ENCODE measurements around the gene RPUSD4.
A peak's percentile ranks its signal among the peaks of the same experiment; 100 is the strongest.

Gene RPUSD4

DNA sequence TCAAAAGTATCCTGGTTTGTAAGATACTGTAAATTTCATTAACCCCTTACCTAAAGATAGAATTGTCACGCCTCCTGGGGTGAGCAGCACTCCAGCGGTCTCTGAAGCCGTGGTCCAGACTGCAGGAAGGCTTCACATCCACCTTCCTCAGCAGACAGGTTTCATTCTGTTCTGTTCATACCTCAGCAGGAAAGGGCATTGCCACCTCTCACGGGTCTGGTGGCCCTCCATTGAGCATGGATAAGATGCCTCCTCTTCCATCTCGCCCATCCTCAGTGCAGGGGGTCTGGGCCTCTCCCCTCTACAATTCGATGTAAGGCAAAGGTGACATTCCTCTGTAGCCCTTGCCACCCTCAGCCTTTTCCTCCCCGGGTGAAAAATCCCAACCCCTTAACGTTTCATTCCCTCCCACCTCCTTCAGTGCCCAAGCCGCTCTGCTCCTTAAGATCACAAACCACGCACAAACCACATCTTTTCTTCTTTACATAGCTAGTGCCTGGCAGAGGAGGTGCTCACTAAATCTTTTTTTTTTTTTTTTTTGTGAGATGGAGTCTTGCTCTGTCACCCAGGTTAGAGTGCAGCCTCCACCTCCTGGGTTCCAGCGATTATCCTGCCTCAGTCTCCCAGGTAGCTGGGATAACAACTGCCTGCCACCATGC, 28.5 kb downstream of the RPUSD4 start:
- no peak for DNase-seq (ENCODE audit: low spot score)

DNA sequence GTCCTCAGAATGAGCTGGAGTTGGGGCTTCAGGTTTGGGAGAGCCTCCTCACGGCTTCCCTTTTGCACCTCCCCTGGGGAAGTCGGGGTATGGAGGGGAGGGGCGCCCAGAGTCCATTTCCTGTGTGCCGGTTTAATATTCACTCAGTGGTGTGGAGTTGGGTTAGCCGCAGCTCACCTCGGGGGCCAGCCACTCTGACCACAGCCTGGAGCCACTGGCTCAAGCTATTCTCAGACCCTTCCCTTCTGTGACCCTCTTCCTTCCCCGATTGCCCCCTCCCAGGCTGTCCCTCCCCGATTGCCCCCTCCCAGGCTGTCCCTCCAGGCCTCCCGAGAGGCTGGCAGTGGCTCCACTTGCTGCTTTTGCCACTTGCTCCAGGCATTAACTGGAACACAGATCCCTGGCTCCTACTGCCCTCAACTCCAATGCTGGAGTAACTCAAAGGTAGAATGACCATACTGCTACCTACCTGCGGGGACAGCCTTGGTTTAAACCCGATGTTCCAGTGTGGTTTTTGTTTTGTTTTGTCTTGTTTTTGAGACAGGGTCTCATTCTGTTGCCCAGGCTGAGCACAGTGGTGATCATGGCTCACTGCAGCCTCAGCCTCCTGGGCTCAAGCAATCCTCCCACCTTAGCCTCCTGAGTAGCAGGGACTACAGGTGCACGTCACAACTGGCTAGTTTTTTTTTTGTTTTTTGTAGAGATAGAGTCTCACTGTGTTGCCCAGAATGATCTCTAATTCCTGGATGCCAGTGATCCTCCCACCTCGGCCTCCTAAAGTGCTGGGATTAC, 29.3 kb downstream of the RPUSD4 start:
- DNase-seq (ENCODE audit: low spot score) = no peak

DNA sequence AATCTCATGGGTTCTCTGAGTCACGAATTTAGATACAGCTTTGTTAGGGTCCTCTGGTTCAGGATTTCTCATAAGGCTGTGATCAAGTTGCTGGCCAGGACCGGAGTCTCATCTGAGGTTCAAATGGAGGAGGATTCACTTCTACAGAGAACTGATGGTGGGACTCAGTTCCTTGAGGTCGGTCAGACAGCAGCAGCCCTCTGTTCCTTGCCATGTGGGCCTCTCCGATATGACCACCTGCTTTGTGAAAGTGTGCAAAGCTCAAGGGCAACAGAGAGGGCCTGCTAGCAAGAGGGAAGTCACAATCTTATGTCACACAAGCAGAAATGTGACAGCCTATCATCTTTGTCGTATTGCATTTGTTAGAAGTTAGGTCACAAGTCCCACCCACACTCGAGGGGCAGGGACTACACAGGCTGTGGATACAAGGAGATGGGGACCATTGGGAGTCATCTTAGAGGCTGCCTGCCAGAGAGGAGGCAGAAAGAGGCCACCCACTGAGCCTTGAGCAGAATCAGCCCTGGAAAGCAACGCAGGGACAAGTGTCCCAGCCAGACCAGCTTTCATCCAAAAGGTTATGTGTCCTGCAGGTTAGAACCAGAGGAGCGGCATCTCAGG, 34.5 kb downstream of the RPUSD4 start:
- DNase-seq (ENCODE audit: low spot score) = no peak

DNA sequence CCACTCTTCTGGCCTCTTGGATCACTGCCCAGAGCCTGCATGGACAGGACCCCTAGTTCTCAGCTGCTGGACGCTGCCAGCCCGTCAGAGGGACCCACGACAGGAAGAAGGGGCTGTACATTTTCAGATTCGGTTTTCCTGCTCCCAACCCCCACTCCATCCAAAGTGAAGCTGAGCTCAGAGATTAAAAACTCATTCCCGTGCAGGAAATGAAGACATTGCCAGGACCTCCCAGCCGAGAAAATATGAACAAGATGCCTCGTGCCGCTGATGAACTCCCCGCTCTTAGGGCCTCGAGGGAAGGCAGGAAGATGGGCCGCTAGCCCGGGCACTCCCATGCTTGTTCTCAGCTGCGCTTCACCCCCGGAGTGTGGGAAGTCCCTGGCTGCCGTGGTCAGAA, 36.1 kb downstream of the RPUSD4 start:
- peak; percentile 38 for DNase-seq (ENCODE audit: low spot score)

DNA sequence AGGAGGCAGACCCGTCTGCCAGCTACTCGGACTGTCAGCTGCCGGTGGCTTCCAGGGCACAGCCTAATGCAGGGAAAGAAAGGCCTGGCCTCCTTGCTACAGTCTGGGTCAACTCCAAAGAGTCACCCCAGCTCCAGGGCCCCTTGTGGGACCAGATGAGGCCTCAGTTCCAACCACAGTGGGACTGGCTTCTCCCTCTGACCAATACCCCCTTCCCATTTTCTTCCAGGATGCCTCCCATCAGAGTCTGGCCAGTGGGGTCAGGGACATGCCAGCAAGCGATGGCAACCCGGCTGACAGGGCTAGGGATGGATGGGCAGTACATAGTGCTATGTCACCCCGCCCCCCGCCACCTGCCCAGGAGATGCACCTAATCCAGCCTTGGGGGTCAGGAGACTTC, 36.6 kb downstream of the RPUSD4 start:
- no peak for DNase-seq (ENCODE audit: low spot score)

DNA sequence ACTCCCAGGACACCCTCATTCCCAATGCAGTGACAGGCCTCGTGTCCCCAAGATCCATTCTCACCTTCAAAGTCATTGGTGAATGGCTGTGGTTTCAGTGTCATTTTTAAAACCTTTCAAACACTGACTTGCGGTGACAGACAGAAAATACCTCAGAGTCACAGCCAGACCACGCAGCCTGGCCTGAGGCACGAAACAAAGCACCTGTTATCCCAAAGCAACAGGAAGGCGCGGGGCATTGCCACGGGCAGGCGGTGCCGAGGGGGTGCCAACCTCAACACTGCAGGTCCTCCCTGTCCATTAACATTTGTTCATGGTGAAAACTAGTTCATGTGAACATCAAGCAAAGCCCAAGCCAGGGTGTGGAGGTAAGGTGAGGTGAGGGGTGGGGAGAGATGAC, 38.2 kb downstream of the RPUSD4 start:
- no peak for DNase-seq (ENCODE audit: low spot score)

DNA sequence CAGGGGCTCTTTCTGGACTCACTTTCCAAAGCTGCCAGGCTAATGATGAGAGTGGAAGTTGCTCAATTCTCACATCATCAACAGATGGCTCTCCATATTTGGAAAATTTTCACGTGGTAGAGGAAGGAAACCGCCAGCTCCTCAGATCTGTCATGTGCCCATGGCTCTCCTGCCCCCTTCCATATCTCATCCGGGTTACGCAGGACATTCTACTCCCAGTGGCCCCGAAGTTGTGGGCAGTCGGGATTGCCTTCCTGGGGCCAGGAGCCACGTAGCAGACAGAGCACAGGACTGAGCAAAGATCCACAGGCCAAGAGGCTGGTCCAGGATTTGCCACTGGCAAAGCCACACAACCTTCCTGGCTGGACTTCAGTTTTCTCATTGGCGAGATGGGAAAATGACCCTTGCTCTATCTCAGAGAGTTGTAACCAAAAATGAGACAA, 38.8 kb downstream of the RPUSD4 start:
- DNase-seq (ENCODE audit: low spot score) = peak; percentile 82

DNA sequence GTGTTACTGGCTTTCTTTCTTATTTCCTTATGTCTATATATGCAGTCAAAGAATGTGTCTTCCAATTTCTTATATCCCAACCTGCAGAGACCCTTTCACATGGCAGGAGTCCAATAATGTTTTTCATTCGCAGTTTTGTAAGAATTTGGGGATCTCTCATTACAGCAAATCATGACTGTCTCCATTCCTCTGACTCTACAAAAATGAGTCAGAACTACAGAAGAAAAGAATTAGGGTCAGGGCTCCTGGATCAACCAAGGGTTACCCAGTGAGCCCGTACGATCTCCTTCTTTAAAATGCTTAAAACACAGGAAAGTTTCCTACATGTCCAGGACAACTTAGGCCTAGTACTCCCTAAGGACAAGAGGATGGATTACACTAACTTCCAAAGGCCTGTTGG, 42.2 kb downstream of the RPUSD4 start:
- DNase-seq (ENCODE audit: low spot score) = no peak

DNA sequence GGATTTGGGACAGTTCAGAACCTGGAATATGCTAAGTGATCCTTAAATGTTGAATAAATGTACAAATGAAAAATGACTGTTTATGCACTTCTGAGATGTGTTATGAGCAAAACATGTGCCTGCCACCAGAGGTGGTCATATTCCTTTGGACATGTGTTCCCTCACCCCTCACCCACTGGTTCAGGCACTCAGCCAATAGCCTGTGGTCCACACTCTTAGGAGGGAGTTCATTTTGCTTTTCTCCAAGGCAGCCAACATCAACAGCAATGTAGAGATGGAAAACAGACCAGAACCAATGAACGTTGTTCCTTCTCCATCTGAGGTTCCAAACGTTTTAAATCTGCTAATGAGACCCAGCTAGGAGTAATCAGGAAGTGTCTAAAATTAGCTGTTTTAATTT, 44.0 kb downstream of the RPUSD4 start:
- no peak for DNase-seq (ENCODE audit: low spot score)

DNA sequence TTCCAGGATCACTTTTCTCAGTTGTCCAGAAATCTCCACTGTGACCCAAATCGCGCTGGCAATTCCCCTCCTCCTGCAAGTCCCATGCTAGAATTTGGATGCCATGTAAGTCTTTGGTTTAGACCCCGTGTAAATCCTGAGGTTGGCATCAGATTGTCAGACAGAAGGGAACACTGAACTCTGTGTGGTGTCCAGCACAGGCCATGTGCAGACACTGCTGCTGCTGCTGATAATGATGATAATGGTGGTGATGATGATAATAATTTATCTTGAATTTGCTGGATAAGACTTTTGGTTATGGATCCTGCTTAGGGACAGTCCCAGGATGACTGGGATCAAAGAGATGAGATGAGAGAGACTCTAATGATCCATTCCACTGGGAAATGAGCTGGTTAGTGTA, 45.0 kb downstream of the RPUSD4 start:
- no peak for DNase-seq (ENCODE audit: low spot score)

DNA sequence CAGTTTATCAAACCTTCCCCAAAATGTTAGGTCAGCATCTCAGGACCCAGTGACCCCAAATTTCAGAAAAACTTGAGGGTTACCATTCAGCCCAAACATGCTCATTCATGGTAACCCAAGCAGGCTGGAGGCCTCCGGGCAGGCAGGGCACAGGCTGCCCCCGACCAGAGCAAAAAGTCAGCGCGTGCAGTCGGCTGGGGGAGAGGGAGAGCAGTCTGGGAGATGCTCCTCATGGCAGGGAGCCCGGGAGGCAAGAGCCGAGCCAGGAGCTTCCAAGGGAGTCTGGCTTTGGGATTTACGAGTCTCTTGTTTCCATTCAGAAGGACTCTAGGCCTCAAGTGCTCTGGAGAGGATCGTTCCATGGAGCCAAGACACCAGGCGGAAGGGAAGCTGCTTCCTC, 45.7 kb downstream of the RPUSD4 start:
- DNase-seq (ENCODE audit: low spot score) = no peak

DNA sequence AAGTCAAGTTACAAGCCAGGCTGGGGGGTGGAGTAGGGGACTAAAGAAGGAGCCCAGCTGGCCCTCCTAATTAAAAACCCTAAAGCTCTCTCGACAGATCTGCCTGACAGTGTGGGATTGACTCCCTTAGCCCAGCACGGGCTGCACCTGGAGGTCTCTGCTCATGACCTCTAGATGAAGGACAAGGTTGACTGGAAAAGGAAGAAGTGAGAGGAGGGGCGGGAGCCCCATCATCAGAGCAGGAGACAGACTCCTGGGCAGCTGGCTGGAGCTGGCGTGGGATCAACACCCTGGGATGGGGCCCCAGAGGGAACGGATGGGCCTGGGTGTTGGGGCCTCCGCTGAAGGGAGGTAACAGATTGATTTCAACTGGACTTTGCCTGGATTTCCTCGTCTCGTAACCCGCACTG, 46.1 kb downstream of the RPUSD4 start:
- no peak for DNase-seq (ENCODE audit: low spot score)

DNA sequence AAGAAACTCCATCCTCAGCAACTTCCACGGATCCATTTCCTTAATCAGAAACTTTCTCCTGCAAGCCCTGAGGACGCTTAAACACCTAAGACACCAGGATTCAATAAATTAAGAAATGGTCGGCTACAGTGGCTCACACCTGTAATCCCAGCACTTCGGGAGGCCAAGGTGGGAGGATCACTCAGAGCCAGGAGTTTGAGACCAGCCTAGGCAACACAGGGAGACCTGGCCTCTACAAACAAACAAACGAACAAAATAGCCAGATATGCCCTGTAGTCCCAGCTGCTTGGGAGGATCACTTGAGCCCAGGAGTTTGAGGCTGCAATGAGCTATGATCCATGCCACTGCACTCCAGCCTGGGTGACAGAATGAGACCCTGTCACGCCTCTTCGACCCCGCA, 46.7 kb downstream of the RPUSD4 start:
- DNase-seq (ENCODE audit: low spot score) = no peak

DNA sequence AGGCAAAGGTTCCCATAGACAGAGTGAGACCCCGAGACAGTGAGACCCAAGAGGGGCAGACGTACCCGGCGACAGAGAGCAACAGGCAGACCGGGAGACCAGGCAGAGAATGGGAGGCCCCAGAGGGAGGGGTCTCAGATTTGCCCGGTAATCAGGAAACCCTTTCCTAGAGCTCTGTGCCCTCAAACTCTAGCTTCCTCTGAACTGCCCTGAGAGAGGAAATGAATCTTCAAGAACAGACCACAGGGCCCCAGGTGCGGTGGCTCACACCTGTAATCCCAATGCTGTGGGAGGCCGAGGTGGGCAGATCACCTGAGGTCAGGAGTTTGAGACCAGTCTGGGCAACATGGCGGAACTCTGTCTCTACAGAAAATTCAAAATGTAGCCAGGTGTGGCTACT, 47.7 kb downstream of the RPUSD4 start:
- DNase-seq (ENCODE audit: low spot score) = no peak

DNA sequence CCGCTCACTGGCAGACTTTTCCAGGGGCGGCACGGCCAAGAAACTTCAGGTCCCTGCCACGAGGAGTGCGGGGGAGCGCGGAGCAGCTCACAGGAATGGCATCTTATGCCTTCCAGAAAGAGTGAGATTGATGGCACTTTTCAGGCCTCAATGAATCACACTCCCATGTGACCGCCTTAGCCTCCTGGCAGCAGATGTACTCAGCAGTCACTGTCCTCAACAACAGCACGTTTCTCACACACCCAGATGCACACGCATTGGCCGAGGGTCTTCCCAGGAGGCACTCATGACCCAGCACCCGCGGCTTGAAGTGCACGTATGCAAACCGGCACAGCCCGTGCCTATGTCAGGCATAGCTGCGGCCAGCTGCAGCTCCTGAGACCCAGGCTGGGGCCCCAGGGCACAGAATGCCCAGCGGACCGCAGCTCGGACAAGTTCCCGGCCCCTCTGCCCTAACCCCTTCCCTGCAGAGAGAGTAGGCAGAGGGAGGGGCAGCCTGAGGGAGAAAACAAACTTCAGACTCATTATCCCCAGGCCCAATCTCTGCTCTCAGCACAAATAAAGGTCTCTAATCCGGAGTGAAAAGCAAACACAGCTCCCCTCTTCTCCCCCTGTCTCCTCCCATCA, 48.3 kb downstream of the RPUSD4 start:
- peak; percentile 93 for DNase-seq (ENCODE audit: low spot score)

DNA sequence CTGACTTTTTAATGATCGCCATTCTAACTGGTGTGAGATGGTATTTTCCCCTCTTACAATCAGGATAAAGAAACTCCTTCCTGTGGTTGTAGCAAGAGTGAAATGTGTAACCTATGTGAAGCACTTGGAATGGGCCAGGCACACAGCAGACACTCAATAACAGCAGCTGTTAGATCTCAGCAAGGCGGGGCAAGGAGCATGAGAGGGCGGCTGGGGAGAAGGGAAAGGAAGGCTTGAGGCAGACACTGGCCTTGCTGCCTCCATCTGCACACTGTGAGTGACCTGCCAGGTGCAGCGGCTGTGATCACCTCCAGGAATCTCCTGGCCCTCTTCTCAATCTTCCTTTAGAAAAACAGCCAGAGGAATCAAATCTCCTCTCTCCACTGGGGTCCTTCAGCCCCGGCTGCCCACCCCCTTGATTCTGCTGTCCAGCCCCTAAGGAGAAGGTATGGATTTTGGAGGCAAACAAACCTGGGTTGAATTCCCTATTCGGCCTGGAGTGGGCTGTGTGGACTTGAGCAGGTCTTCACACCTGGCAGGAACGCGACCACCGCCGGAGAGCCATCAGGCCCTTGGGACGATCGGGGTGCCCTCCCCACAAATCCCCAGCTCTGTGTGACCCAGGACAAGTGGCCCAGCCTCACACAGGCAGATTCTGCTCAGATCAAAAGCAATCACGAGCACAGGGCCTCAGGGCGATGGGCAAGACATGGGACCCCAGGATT, 49.0 kb downstream of the RPUSD4 start:
- no peak for DNase-seq (ENCODE audit: low spot score)

DNA sequence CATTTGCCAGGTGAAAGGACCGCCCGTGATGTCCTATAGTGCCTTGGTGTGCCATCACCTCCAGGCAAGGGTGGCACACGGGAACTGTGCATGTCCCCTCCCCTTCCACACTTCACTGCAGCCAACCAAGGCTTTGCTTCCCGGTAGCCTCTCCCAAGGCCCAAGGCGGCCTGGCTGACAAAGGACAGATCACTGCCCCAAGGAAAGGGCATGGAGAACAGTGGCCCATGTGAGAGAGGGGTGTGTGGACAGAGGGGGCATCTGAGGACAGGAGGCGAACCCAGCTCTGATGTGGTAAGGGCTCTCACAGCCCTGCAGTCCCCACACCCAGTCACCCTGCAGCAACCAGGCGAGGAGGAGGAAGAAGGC, 50.4 kb downstream of the RPUSD4 start:
- DNase-seq (ENCODE audit: low spot score) = no peak

DNA sequence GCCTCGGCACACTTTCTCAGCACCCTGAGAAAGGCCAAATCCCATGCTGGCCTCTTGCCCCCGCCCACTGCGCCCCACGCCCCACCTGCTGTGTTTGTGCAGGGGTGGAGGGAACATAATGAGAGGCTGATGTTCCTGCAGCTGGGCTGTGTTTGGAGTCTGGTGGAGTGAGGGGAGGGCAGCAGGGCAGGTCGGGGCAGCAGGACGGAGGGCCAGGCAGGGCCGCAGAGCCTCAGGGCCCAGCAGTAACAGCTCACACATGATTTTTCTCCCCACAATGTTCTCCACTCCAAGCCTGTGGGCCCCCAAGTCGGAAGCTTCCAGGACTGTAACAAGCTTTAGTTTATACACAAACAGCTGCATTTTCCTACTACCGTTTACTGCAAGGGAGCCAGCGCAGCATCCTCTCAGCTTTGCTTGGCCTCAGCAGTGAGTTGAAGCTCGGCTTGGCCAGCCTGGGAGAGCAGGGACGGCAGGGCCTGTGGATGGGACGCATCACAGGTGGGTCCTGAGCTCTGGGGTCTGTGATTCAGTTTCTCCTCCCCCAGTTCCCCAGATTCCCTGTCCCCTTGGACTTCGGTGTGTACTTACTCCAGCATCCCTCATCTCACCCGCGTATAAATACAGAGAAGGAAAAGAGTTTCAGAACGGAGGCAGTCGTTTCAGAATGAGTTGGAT, 51.0 kb downstream of the RPUSD4 start:
- DNase-seq (ENCODE audit: low spot score) = no peak

DNA sequence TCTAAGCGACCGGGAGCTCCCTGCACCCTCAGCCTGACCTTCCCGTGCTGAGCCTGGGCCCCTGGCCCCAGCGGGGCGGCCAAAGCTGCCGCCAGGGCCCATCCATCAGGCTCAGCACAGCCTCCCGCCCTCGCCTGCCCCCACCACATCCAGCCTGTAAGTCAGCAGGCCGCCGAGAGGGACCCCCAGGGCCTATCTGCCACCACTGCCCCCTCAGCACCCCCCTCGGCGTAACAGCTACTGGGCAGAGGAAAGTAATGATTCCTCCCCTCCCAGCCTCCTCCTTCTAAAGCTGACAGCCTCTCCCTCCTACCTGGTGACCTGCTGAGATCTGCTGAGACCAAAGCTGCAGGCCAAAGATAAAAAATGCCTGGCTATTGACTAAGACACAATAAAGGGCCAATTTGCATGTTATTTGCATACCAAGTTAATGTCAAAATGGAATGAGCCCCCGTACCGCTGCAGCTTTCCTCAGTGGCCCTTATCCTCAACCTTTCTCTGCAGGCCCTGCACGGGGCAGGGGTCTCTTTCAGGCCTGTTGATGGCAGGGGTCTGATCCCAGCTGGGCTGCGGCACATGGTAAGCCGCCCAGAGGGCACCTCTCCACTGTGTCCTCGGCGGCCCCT, 51.6 kb downstream of the RPUSD4 start:
- no peak for DNase-seq (ENCODE audit: low spot score)

DNA sequence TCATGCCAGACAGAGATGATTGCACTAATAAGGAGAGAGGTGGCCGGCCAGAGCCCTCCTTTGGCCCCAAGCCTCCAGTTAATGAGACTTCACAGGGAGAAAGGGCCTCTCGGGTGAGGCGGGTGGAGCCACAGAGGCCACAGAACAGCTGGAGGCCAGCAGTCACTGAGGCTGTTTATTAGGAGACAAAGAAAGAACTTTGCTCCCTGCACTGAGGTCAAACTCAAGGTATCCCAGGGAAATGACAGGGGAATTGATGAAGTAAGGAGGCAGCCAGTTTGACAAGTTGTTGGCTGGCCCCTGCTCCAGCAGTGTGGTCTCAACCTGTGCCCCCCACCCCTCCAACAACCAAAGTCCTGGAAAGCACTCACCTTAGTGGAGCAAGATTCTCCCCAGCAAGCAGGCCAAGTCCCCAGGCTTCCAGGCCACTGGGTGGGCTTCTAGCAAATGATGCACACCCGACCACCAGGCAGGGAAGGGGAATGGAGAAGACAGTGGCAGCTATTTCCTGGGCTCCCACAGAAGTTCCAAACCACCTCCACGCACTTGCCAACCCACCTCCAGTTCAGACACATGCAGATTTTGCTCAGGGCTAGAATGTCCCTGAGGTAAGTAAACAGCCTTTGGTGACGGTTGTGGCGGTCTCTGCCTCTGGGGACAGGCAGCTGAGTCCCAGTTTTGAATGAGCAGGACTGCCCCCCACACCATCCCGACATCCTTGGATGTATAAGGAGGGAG, 53.2 kb downstream of the RPUSD4 start:
- no peak for DNase-seq (ENCODE audit: low spot score)

All from AG08395 (cell line).